T-helper 1 cell (primary cell): ENCODE measurements around the gene MIGA2.

ENCODE experiments used
- DNase-seq, 5 donors: peaks; one replicate each; pipeline ENCODE4 v3.0.0-alpha.2; 2012 to 2020

MIGA2 gene

DNA sequence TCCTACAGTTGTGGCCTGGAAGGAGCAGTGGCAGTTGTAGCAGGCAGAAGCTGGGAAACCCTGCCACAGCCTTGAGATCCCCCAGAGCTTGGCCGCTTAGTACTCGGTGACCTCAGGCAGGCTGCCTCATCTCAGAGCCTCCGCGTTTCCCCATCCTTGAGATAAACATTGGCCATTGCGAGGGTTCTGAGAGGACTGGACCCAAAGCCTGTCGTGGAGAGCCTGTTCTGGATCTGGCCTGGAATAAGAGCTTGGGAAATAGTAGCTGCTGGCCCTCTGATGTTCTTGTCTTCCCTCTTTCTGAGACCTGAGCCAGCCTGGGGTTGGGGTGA, 1.3 kb downstream of the MIGA2 start:
- DNase-seq, result no peak

DNA sequence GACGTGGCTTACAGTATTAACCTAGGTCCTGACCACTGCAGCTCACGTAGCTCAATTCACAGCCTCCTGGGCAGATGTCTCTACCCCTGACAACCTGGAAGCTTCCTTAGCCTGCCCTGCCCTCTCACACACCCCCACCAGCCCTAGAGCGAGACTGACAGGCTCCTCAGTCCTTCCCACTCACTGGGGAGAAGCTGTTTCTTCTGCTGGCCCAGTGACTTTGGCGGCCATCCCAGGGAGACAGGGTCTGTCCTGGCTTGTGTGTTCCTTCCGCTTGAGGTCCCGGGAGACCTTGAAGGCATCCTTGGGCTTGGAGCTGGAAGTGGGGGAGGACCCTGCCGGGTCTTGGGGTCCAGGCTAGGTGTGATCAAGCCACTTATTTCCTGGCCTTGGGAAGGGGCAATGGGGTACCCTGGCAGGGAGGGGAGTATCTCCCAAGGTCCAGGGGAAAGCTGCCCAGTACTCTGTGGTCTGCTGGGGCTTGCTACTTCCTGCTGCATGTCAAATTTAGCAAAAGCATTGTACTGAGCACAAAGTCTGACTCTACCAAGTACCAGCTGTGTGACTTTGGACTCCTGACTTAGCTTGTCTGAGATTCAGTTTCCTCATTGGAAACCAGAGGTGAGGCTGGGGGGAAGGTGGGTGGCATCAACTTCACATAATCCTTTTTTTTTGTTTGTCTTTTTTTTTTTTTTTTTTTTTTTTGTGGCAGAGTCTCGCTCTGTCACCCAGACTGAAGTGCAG, 1.9 kb downstream of the MIGA2 start:
- no peak for DNase-seq

DNA sequence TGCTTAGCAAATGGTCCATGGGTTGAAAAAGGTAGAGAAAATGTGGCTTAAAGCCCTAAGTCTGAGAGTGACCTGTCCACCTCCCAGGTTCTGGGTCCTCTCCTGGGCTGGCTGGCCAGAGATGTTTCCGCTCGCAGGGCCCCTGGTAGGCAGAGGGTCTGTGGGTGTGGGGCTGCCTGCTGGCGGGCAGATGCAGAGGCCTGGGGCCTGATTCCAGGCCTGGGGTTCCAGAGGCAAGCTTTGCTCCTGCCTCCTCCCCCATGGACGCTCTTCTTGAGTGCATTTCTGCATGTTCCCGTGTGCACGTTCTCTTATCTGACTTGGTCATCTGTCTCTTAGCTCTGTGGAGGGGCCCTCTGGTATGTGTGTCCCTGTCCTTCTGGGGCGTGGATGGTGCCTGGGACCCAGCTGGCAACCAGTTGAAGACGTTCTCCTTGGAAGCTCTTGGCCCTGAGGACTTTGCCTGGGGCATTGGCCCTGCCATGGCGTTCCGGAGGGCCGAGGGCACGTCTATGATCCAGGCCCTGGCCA, 3.8 kb downstream of the MIGA2 start:
- no peak for DNase-seq

DNA sequence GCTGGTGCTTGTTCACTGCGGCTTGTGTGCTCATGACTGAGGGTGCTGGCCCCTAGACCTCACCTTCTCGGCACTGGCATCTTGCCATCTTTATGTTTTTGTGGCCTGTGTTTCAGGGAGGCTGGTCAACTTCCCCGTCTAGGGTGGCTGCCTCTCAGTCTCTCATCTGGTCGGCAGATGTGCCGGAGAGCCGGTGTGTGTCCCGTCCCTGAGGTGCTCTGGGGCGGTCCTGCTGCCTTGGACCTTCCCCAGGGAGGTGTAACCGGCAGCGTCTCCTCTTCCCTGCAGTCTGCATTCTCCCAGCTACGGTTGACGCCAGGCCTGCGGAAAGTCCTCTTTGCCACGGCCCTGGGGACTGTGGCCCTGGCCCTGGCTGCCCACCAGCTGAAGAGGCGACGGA, 5.6 kb downstream of the MIGA2 start:
- no peak for DNase-seq

DNA sequence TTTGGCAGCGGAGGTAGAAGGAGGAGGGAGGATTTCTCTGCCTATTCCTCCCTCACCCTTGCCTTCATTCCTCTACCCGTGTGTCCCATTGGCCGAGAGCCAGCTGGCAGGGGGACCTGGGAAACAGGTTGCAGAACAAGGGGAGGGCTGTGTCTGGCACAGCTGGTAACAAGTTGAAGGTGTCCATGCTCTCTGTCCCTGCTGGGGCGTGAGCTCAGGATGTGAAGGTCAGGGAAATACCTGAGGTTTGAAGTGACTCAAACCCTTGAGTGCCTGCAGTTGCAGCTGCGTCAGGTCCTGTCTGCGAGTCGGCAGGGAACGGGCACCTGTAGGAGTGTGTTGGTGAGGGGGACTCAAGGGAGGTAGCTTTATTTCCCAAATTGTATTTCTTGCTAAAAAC, 16.2 kb downstream of the MIGA2 start:
- DNase-seq, result no peak

DNA sequence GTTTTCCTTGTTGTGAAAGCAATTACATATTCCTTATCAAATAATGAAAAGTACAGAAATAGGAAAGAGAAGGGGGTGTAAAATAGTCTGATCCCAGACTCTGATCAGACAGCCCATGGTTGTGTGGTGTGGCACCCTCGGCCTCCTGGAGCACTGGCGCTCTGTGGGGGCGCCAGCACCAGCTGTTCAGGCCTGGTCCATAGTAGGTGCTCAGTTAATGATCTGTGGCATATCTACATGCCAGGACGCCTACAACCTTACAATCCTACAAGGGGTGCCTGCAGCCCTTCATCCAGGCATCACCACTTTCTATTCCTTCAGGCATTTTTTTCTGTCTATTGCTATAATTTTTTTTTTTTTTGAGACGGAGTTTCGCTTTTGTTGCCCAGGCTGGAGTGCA, 16.6 kb downstream of the MIGA2 start:
- no peak for DNase-seq

DNA sequence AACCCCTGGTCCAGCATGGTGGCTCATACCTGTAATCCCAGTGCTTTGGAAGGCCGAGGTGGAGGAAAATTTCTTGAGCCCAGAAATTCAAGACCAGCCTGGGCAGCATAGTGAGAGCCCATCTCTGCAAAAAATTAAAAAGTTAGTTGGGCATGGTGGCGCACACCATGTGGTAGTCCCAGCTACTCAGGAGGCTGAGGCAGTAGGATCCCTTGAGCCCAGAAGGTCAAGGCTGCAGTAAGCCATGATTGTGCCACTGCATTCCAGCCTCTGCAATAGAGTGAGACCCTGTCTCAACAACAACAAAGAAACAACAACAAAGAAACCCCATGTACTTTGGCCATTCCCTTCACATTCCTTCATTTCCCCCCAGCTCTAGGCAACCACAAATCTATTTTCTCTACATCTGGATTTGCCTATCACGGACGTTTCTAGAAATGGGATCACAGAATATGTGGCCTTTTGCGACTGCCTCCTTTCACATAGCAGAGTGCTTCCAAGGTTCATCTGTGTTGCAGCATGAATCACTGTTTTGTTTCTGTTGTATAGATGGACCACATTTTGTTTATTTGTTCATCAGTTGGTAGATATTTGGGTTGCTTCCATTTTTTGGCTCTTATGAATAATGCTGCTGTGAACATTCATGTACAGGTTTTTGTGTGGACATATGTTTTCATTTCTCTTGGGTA, 17.9 kb downstream of the MIGA2 start:
- DNase-seq, result no peak

DNA sequence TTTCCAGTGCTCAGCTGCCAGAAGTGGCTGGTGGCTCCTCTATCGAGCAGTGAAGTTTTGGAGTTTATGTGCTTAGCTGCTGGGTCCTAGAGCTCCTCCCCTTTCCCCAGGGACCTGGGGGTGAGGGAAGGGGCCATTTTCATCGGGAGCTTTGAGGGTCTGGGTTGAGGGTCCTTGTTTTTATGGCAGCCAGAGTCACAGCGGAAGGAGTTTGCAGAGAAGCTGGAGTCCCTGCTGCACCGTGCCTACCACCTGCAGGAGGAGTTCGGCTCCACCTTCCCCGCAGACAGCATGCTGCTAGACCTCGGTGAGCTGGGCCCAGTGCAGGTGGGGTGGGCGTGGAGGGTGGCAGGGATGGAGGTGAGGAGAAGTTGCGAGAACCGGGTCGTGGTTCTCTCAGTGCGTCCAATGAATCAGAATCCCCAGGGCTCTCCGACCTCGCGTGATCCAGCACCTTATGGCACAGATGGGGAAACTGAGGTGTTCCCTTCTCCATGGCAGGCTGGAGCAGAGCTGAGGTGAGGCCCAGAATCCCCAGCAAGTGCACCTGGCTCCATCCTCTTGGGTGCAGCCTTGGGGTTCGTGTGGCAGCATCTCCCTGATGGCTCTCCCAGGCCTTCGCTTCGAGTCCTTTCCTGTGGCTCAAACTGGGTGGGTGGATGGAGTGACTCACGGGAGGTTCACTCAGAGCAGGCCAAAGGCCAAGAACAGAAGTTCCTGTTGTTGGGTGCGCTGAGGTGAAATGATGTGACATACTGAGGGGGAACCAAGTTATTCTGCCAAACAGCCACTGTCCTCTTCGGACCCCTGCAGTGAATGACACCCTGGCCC, 22.8 kb downstream of the MIGA2 start:
- no peak for DNase-seq

DNA sequence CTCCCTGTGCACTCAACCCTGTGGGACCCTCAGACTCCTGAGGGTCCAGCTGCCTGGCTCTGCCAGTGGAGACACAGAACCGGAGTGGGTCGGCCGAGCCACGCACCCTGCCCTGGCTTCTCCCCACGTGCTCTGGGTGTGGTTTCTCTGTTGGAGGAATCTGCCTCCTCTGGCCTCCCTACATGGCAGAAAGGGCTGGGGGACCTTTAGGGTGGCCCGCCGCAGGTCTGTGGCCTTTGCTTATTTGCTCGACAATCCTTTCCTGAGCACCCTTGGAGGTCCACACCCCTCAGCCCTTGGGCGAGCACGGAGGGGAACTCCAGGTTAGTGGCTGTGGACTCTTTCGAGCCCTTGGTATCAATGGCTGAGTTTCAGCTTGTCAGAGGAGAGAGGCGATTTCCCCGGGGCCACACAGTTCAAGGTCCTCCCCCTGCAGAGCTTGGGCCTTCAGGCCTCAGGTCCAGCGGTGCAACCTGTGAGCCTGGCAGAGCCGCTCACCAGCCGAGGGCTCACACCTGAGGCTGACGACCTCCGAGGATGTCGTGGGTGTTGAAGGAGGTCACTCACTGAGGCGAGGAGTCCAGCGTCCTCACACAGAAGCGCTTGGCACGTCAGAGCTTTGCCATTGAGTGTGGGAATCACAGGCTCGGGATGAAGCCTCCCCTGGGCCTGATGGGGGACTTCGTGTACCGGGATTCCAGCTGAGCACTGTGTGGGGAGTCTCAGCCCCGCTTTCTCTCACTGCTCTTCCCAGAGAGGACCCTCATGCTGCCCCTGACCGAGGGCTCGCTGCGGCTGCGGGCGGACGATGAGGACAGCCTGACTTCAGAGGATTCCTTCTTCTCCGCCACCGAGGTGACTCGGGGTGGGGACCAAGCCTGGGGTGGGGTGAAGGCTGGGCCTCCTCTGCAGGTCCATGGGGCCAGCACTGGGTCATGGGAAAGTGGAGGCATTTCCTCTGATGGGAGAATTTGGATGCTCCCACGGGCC, 23.7 kb downstream of the MIGA2 start:
- no peak for DNase-seq

DNA sequence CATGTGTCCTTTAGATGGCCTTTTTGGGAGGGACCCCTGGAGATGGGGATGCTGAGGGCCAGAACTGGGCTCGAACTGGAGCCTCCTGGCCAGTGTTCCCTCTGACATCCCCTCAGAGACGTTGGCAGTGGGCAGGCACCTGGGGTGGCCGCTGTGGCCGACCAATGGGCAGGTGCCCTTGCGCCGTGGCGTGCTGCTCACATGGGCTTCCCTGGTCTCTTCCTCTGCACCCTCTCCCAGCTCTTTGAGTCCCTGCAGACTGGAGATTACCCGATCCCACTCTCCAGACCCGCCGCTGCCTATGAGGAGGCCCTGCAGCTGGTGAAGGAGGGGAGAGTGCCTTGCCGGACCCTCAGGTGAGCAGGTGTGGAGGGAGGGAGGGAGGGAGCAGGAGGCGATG, 24.6 kb downstream of the MIGA2 start:
- DNase-seq, result no peak

DNA sequence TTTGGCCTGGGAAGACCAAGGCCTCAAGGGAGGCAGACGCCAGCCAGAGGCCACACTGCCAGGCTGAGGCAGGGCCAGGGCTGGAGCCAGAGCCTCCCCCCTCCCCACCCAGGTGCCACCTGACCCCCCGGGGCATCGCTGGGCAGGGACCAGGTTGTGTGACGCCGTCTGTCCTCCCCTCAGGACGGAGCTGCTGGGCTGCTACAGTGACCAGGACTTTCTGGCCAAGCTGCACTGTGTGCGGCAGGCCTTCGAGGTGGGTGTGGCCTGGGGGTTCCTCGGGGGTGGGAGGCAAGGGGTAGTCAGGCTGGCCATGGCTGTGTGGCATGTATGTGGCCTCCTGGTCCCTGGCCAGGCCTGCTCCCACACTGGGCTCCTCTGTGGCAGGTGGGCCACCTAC, 26.6 kb downstream of the MIGA2 start:
- DNase-seq, result no peak

DNA sequence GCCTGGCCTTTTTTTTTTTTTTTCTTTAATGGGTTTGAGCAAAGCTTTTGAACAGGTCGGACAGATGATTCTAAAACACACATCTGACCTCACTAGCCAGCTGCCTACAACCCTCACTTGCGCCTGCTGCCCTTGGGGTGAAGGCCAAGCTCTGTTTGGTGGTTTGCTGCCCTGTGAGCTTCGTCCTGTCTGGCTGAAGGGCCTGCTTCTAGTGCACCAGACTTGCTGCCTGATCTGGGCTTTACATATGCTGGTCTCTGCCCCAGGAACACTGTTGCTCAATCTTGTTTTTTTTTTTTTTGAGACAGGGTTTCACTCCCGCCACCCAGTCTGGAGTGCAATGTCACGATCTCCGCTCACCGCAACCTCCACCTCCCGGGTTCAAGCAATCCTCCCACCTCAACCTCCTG, 28.1 kb downstream of the MIGA2 start:
- no peak for DNase-seq

DNA sequence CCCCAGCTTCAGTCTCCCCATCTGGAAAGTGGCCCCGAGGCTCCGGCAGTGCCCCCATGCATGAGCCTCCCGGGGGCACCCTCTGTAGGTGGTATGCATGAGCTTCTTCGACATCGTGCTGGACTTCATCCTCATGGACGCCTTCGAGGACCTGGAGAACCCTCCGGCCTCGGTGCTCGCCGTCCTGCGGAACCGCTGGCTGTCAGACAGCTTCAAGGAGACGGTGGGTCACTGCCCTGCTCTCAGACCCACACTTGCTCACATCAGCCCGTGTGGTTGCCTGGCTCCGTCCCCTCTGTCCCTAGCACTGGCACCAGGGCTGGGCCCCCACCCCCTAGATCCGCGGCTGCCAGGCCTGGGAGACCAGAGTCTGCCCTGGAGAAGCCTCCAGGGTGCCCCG, 31.7 kb downstream of the MIGA2 start:
- DNase-seq, result no peak

DNA sequence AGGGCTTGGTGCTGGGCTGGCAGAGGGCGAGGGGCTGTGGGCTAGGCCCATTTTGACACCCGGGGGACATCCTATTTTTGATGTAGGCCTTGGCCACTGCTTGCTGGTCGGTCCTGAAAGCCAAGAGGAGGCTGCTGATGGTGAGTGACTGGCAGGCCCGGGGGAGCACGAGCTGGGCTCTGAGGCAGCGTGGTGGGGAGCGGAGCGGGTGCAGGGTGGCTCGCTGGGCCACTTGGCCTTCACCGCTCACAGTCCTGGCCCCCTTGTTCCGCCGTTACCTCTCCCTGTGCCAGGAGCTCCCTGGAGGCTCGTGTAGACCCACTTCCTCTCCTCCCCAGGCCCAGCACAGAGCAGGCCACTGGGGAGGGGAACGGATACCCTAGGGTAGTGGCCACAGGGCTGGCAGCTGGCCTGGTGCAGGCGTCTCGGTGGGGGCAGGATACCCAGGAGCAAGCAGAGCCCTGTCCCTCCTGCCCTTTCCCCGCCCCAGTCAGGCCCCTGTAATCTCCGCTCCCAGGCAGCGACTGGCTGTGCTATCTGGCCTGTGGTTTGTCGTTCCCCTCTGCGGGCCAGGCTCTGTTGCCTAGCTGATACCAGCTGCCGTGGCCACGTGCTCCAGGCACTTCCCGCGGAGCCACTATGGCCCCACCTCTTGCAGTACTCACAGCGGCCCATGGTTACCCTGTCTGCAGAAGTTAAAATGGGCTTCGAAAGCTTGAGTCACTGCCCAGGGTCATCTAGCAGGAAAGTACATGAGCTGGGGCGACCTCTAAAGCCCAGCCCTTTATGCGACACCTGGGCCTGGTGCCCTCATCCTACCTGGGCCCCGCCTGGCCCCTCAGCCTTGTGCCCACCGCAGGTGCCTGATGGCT, 32.8 kb downstream of the MIGA2 start:
- peak; percentile 22 to 49 (median 39) for DNase-seq

DNA sequence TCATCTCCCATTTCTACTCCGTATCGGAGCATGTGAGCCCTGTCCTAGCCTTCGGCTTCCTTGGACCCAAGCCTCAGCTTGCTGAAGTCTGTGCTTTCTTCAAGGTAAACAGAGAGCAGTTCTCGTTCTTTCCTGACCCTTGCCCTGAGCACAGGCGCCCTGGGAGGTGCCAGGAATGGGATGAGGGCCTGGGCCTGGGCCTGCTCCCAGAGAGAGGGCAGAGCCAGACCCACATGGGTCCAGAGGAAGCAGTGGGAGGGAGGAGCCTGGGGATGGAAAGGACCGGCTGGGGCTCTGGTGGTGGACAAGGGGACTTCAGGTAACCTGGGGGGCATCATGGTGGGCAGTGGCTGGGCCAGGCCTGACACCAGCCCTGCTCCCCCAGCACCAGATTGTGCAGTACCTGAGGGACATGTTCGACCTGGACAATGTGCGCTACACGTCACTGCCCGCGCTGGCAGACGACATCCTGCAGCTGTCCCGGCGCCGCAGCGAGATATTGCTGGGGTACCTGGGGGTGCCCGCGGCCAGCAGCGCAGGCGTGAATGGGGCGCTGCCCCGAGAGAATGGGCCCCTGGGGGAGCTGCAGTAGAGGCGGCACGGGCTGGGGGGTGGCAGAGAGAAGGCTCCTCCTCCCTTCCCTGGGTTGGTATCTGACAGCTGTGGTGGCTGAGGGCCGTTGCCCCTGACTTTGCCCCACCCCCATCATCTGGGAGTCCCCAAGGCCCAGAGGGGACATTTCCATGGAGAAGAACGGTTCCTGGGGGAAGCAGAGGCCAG, 33.6 kb downstream of the MIGA2 start:
- DNase-seq, result no peak

DNA sequence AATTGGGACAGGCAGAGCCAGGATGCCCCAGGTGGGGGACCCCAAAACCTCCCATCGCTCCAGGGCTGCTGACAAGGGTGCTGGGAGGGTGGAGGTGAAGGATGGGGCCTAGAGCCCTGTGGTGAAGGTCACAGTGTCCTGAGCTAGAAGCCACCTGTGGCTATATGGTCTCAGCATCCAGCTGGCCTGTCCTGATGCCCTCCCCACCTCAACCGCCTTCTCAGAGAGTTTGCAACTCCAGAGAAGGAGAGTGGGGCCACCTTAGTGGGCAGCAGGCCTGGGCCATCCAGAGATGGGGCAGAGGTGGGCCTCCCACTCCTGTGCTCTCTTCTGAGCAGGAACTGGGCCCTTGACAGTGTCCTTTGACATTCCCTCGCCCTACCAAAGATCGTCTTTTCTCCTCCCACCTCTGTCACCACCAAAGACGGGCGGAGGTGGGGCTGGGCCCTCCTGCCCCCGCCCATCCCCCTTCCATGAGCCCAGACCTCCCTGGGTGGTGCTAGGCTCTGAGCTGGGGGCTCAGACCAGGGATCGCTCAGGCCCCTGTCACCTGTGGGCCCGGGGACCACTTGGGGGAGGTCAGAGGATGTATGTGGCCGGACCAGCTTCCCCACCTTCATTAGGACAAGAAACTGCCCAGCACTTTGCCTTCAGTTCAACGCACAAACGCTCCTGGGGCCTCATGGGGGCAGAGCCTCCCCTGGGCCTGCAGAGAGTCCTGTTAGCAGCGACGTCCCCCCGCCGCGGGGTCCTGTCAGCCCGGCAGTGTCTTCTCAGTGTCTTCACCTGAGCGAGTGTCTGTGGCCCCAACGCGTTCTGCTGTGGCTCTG, 34.5 kb downstream of the MIGA2 start:
- no peak for DNase-seq

DNA sequence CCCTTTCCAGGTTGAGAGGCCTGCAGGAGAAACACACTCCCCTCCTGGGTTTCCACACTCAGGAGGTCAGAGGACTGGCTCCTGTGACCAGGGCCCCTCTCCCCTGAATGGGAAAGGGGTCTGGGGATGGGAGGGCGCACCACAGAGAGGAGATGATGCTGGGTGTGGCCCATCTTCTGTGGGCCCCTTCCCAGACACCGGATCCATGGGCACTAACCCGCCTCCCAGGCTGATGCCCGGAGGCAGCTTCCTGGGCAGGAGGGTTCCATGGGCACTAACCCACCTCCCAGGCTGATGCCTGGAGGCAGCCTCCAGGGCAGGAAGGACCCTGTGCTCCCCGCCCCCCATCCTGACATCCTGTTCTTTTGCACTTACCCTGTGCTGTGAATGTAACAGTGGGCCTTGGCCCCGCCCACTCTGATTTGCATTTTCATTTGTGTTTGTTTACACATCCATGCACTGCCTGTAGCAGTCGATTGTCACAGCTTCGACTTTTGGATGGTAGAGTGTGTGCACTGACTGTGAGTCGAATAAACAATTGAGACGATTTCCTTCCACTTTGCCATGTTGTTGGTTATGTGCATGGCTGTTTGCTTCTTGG, 35.2 kb downstream of the MIGA2 start:
- peak in 2 of 5 donors; percentile 8 to 17 for DNase-seq

DNA sequence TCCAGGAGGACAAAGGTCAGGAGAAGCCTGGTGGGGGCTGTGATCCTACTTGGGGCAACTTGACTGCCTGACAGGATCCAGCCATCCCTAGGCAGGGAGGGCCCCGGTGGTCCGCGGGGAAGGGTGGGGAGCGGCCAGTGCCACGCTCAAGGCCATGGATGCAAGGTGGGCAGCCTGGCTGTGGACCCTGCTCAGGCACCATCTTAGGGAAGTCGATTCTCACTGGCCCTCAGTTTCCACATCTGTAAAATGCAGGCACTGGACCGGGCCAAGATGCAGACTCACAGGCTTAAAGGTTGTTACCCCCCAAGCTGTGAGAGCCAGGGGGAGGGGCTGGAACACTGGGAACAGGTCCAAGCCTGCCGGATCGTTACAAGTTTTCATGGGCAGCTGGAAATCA, 35.7 kb downstream of the MIGA2 start:
- DNase-seq, result no peak

DNA sequence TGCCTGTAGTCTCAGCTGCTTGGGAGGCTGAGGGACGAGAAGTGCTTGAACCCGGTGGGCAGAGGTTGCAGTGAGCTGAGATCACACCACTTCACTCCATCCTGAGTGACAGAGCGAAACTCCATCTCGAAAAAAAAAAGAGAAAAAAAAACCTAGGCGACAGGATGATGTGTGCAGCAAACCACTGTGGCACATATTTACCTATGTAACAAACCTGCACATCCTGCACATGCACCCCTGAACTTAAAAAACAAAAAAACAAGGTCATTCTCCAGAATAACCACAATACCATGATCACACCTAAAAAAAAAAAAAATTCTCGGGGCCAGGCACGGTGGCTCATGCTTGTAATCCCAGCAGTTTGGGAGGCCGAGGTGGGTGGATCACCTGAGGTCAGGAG, 37.0 kb downstream of the MIGA2 start:
- DNase-seq, result no peak
